Measurements from ENCODE around the gene ZNF524.

DNA sequence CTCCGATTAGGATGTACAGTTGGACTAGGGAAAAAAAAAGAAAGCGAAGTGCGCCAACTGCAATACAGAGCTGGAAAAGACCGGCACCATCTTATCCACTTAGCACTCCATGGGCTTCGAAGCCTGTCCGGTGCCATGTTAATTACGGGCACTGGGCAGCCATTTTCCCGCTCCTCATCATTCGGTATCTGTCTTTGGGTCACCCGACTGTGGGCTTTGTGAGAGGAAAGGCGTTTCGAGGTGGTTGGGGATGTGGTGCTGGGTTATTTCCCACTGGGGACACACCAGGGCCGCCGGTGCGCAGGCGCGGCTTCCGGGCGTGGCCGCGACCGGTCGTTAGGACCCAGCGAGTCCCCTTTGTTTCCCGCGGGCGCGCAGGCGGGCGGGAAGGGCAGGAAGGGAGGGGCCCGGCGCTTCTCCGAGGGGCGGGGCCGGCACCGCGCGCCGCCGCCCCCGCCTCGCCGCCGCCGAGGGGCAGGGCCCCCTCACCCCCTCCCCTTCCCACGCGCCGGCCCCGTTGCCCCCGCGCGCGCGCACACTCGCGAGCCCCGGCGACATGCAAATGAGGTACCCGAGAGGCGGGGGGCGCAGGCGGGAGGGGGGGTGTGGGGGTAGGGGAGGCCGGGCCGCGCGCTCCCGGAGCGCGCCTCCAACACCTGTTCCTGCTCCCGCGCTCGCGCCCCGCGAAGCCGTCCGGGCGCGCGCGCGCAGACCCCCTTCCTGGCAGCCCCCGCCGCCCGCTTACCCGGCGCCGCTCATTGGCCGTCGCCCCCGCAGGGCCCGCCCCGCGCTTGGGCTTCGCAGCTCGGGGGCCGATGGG lies at the start of gene ZNF524:
- TF ChIP-seq PAX8 (IDR thresholded peaks at IDR 0.05), result no peak
- peak; percentile 74 for TF ChIP-seq POLR2A (IDR thresholded peaks at IDR 0.05; ENCODE audit: low read depth, low read length)
- TF ChIP-seq TCF12 (IDR thresholded peaks at IDR 0.05; ENCODE audit: low read depth, low read length), result peak; percentile 45; the same call in 1 of the 2 replicates
- TF ChIP-seq LARP7 (IDR thresholded peaks at IDR 0.05), result no peak; the same call in none of the 2 replicates
- TF ChIP-seq MYC (IDR thresholded peaks at IDR 0.05; ENCODE audit: insufficient read depth, insufficient read length, insufficient replicate concordance, low read length, severe bottlenecking), result peak; percentile 49
- TF ChIP-seq CHD2 (IDR thresholded peaks at IDR 0.05; ENCODE audit: borderline replicate concordance, low read depth, low read length), result peak; percentile 46; the same call in 1 of the 2 replicates
- TF ChIP-seq, protein P1, sequence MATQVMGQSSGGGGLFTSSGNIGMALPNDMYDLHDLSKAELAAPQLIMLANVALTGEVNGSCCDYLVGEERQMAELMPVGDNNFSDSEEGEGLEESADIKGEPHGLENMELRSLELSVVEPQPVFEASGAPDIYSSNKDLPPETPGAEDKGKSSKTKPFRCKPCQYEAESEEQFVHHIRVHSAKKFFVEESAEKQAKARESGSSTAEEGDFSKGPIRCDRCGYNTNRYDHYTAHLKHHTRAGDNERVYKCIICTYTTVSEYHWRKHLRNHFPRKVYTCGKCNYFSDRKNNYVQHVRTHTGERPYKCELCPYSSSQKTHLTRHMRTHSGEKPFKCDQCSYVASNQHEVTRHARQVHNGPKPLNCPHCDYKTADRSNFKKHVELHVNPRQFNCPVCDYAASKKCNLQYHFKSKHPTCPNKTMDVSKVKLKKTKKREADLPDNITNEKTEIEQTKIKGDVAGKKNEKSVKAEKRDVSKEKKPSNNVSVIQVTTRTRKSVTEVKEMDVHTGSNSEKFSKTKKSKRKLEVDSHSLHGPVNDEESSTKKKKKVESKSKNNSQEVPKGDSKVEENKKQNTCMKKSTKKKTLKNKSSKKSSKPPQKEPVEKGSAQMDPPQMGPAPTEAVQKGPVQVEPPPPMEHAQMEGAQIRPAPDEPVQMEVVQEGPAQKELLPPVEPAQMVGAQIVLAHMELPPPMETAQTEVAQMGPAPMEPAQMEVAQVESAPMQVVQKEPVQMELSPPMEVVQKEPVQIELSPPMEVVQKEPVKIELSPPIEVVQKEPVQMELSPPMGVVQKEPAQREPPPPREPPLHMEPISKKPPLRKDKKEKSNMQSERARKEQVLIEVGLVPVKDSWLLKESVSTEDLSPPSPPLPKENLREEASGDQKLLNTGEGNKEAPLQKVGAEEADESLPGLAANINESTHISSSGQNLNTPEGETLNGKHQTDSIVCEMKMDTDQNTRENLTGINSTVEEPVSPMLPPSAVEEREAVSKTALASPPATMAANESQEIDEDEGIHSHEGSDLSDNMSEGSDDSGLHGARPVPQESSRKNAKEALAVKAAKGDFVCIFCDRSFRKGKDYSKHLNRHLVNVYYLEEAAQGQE (IDR thresholded peaks at IDR 0.05; ENCODE audit: low read depth, low read length), result no peak
- no peak for TF ChIP-seq CHD1 (IDR thresholded peaks at IDR 0.05; ENCODE audit: low read depth, low read length)
- TF ChIP-seq CHD4 (IDR thresholded peaks at IDR 0.05), result no peak
- TF ChIP-seq, protein P2, sequence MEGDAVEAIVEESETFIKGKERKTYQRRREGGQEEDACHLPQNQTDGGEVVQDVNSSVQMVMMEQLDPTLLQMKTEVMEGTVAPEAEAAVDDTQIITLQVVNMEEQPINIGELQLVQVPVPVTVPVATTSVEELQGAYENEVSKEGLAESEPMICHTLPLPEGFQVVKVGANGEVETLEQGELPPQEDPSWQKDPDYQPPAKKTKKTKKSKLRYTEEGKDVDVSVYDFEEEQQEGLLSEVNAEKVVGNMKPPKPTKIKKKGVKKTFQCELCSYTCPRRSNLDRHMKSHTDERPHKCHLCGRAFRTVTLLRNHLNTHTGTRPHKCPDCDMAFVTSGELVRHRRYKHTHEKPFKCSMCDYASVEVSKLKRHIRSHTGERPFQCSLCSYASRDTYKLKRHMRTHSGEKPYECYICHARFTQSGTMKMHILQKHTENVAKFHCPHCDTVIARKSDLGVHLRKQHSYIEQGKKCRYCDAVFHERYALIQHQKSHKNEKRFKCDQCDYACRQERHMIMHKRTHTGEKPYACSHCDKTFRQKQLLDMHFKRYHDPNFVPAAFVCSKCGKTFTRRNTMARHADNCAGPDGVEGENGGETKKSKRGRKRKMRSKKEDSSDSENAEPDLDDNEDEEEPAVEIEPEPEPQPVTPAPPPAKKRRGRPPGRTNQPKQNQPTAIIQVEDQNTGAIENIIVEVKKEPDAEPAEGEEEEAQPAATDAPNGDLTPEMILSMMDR (IDR thresholded peaks at IDR 0.05 in 2 of 3, conservative IDR thresholded peaks at IDR 0.05 in 1 of 3; ENCODE audit: control insufficient read depth in 2 of 3, extremely low read depth in 1 of 3, insufficient read depth in 1 of 3, low read depth in 3 of 3, low read length in 3 of 3), result no peak
- TF ChIP-seq POLR2AphosphoS5 (IDR thresholded peaks at IDR 0.05; ENCODE audit: low read length), result peak; percentile 25; the same call in 1 of the 2 replicates
- TF ChIP-seq NFYA (IDR thresholded peaks at IDR 0.05; ENCODE audit: borderline replicate concordance, low read depth, low read length), result no peak

Measured in GM12878 (cell line).